Transverse colon (tissue), 4 donors: ENCODE measurements around the gene ACLY. TPM values are rescaled to one million over a fixed set of nuclear protein-coding genes. Genes with fewer than 3 reads are reported as not detected.

Experiments
- DNase-seq: peaks from one replicate; pipeline ENCODE4 v3.0.0-alpha.2; 2019
- H3K27ac ChIP-seq, 4 donors: fragments of 200-600 bp; sonication (generic); 2 replicates each; pipeline ENCODE4 v1.5.1; 2016 to 2018; ENCODE audit warnings: inconsistent platforms in 4 of 4
- H3K27me3 ChIP-seq: fragments of 200-600 bp; sonication (generic); 2 replicates; pipeline ENCODE4 v1.5.1; 2017; ENCODE audit warnings: inconsistent platforms
- H3K36me3 ChIP-seq, 4 donors: fragments of 200-600 bp; sonication (generic); 2 replicates each; pipeline ENCODE4 v1.5.1; 2017 to 2019; ENCODE audit warnings: inconsistent platforms in 4 of 4
- H3K4me1 ChIP-seq, 4 donors: fragments of 200-600 bp; sonication (generic); 2 replicates each; pipeline ENCODE4 v1.5.1; 2017 to 2020; ENCODE audit warnings: inconsistent platforms in 4 of 4
- H3K4me3 ChIP-seq, 4 donors: fragments of 200-600 bp; sonication (generic); 1 replicate in 1 of 4; 2 replicates in 3 of 4; pipeline versions ENCODE4 v1.5.1 to v1.6.1; 2017 to 2019; ENCODE audit warnings: inconsistent platforms in 4 of 4
- H3K9me3 ChIP-seq, 2 donors: fragments of 200-600 bp; sonication (generic); 2 replicates each; pipeline ENCODE4 v1.5.1; 2017 to 2019; ENCODE audit warnings: inconsistent platforms in 2 of 2
- EP300 ChIP-seq: sonication (generic); formaldehyde crosslinking; IDR thresholded peaks from one replicate; pipeline ENCODE4 v1.6.1; 2017; ENCODE audit warnings: antibody characterized with exemption, low read depth
- POLR2A ChIP-seq: fragments of 450-650 bp; IDR thresholded peaks from one replicate; pipeline ENCODE4 v1.6.1; 2016; ENCODE audit warnings: antibody characterized with exemption, mild to moderate bottlenecking, moderate library complexity
- POLR2AphosphoS5 ChIP-seq, 3 donors: sonication (generic); formaldehyde crosslinking; IDR thresholded peaks; one replicate each; pipeline ENCODE4 v1.6.1; 2016; ENCODE audit warnings: antibody characterized with exemption in 3 of 3
- WGBS, 2 donors: methylation state at CpG; one replicate each; pipeline ENCODE4 v1.1.5; 2018; ENCODE audit warnings: low coverage in 1 of 2; 5-methylcytosine and 5-hydroxymethylcytosine counted together
- in situ Hi-C, 4 donors: fragments of 200-750 bp; cut with MboI; loops; one replicate each; pipeline versions ENCODE4 v1.15.0 to v1.15.1; 2017; ENCODE audit warnings: low sequenced_read_pairs in 3 of 4, low pct_ligation_motif_present in 1 of 4, low pct_unique_long_range_greater_than_20kb in 1 of 4
- intact Hi-C: fragments of 100-400 bp; cut with DNase I; formaldehyde crosslinking; loops from one replicate; pipeline ENCODE4 v1.15.1; 2023; ENCODE audit warnings: low total_unique reads
- total RNA-seq, 4 donors: library from RNA; depleted of rRNA; stranded (reverse); fragments of >200 nt; gene quantifications; one replicate each; pipeline ENCODE4 v1.1.0, GENCODE V29; 2016
- TF ChIP-seq, protein P1 (sequence below), 5 experiments: fragments of 200-600 bp in 3 of 5; fragments of 450-650 bp in 2 of 5; sonication (generic) in 3 of 5; IDR thresholded peaks; 1 replicate in 2 of 5; 2 replicates in 3 of 5; pipeline ENCODE4 v1.5.1; 2016 to 2017; ENCODE audit warnings: antibody characterized with exemption in 5 of 5, inconsistent platforms in 3 of 5, mild to moderate bottlenecking in 2 of 5, moderate library complexity in 1 of 5

ACLY gene
- total RNA-seq: 10 to 100 TPM; 39.2 to 69.2 (median 51.9) TPM

DNA sequence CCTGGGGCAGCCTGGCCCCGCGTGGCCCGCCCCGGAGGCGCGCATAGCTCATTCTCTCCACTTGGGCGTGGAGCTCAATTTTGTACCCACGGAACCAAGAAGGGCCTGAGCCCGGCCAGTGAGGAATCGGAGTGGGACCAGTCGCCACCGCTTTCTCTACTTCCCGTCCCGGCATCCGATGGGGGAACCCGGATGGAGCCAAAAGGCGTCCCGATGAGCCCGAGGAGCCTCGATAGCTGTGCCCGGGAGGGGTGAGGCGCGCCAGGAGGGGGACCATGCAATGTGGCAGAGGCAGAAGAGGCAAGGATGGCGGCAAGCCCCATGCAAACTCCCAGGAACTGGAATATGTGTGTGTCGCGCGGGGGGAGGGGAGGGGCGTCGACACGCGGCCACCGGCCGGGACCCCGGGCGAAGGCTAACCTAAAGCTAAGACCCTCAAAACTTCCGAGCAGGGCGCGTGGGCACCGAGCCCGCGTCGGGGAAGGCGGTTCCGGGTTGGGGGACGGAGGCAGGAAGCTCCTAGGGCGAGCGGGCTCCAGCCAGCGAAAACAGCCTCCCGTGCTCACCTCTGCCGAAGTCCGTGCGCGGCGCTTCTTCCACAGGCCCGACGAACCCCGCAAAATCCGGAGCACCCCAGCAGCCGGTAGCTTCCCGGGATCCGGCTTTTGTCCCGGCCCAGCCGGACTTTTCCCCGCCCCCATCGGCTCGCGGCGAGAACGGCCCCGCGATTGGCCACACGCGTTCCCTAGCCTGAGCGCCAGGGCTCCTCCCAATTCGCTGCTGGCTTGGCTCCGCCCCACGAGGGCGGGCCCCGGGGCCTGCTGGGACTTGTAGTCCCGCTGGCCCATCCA lies at the start of gene ACLY:
ACLY (minus strand) TSS at position 638 of the 851 bp plus-strand sequence. CDS start 5,078 bp downstream, outside the sequence.
- intact Hi-C loops (no loop called here), in situ Hi-C loops (no loop called here)
- no peak for TF ChIP-seq EP300
- TF ChIP-seq POLR2AphosphoS5 (IDR thresholded peaks at IDR 0.05): peak; percentile 81 to 90 (median 88)
- peak; percentile 77 for TF ChIP-seq POLR2A
- no peaks in the 10 kb centered on the region for H3K36me3 ChIP-seq
- peak; percentile 98 for DNase-seq
- H3K4me3 ChIP-seq: peak within 1 kb of the TSS; percentile 68 to 92 (median 78)
- 1% methylated on average over 64 of the region's 80 CpGs; no CpG with 5 or more reads in 1 of the 2 donors for WGBS, 2 donors
- H3K9me3 ChIP-seq: no peaks in the 10 kb centered on the region
- H3K4me1 ChIP-seq: peaks cover 10 to 38% (median 31%) of the 10 kb centered on the region in 4 donors
- peak within 1 kb of the TSS; percentile 85 to 96 (median 93) for H3K27ac ChIP-seq
- H3K27me3 ChIP-seq: no peaks in the 10 kb centered on the region

DNA sequence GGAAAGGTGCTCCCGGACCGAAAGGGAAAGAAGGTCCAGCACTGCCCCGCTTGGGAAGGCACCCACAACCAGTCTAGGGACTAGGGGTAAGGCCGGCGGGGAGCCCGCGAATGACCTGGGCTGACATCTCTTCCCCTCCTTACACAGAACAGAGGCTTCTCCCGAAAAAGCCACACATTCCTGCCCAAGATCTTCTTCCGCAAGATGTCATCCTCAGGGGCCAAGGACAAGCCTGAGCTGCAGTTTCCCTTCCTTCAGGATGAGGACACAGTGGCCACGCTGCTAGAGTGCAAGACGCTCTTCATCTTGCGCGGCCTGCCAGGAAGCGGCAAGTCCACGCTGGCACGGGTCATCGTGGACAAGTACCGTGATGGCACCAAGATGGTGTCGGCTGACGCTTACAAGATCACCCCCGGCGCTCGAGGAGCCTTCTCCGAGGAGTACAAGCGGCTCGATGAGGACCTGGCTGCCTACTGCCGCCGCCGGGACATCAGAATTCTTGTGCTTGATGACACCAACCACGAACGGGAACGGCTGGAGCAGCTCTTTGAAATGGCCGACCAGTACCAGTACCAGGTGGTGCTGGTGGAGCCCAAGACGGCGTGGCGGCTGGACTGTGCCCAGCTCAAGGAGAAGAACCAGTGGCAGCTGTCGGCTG lies 49.3 kb upstream of the ACLY start:
- peak overlapping the region; percentile 91 to 96 (median 94) for H3K27ac ChIP-seq
- TF ChIP-seq POLR2AphosphoS5 (IDR thresholded peaks at IDR 0.05) (peak in 1 of 3 donors; percentile 4), EP300 (no peak)
- H3K4me1 ChIP-seq: peaks cover 7 to 39% (median 18%) of the 10 kb centered on the region in 4 donors
- 73 to 93% methylated on average over 3 to 37 of the region's 37 CpGs for WGBS, 2 donors
- DNase-seq: no peak
- H3K27me3 ChIP-seq: no peaks in the 10 kb centered on the region
- in situ Hi-C loops: loop anchor here (10.0 kb wide), 2 partner anchors 137 to 147 kb away; partner anchors contain the start of gene DHX58 (in 2 of the 4)
- H3K9me3 ChIP-seq: no peaks in the 10 kb centered on the region
- peak overlapping the region in 2 of 4 donors; percentile 89 to 91 for H3K4me3 ChIP-seq
- H3K36me3 ChIP-seq: peaks cover 0 to 11% (median 5%) of the 10 kb centered on the region in 4 donors
- intact Hi-C loops: loop anchor here (10.0 kb wide), 1 partner anchor 47 kb away; the partner anchor contains the start of gene DNAJC7

DNA sequence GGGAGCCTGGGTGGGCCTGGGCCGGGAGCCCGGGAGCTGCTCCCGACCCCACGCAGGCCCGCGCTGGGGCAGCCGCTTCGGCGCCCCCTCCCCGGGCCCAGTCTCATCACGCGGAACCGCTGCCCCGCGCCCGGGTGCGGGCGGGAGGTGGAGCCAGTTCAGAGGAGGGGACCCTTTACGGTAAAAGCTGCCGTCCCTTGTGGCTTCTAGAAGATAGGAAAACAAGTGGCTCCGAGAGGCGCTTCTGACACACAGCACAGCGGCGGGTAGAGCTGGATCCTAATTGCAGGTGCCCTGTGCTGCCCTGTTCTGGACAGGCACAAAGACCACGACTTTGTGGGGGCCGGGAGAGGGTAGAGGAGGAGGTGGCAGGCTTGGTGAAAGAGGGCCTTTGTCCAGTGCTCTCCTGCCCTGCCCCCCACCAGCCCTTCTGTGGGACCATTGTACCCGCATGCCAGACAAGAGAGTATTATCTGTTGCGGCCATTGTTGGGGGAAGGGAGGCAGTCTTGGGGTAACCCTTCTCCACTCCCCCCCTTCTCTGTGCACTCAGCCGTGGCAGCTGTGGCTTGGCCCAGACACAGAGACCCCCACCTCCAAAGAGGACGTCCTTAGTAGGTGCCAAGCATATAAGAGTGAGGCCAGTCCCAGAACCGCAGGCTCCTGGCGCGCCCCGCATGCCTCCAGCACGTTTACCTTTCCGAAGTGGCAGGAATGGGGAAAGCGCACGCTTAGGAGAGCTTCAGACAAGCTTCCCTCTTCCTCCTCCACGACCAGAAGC lies 48.6 kb upstream of the ACLY start:
- H3K4me1 ChIP-seq: peaks cover 7 to 35% (median 21%) of the 10 kb centered on the region in 4 donors
- 3 to 22% methylated on average over 6 to 39 of the region's 39 CpGs for WGBS, 2 donors

DNA sequence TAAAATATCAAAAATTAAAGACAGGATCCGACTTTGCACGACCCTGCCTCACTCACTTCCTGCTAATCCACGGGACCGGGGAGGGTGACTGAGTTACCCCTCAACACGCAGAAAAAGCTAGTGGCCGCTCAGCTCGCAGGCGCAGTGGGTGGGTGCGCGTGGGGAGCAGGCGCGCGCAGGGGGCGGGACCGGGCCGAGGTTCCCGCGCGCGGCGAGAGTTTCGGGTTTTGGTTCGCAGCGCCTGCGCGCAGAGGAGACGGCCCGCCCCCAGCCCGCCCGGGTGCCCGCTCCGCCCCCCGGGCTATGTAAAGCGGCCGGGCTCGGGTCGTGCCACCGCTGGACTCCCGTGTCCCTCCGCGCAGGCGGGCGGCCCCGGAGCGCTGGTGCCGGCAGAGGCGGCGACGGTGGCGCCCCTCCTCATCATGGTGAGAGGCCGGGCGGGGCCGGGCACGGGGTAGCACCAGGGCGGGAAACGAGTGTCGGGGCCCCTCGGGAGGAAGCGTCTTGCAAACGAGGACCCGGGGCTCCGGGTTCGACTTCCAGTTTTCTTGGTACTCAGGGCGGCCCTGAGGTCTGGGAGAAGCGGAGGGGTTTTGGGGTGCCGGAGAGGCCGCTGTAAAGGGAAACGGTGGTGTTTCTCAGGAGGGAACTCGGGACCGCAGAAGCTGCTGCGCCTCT lies 47.9 kb upstream of the ACLY start, which contains the start of gene CNP:
CNP (plus strand) TSS at position 333 of the 678 bp plus-strand sequence; CDS start at position 423, 90 bp downstream.
- peak; percentile 94 for DNase-seq
- Histone ChIP-seq H3K36me3 (no peaks in the 10 kb centered on the region), H3K4me3 (peak within 1 kb of the TSS; percentile 85 to 93 (median 90)), H3K27me3 (no peaks in the 10 kb centered on the region), H3K27ac (peak within 1 kb of the TSS; percentile 91 to 96 (median 94)), H3K9me3 (no peaks in the 10 kb centered on the region), H3K4me1 (peaks cover 7 to 33% (median 21%) of the 10 kb centered on the region in 4 donors)
- in situ Hi-C loops: loop anchor here (10.0 kb wide), 2 partner anchors 138 to 148 kb away; partner anchors contain the start of gene DHX58 (in 2 of the 4)
- WGBS, 2 donors: 0 to 1% methylated on average over 5 to 56 of the region's 71 CpGs
- intact Hi-C loops: loop anchor here (10.0 kb wide), 1 partner anchor 48 kb away; the partner anchor contains the start of gene DNAJC7
- TF ChIP-seq EP300 (no peak), POLR2A (peak; percentile 78), POLR2AphosphoS5 (IDR thresholded peaks at IDR 0.05) (peak; percentile 83 to 89 (median 89))

More for the DNA sequence above, 48.6 kb upstream of the ACLY start:
- Histone ChIP-seq H3K27ac (peak overlapping the region; percentile 91 to 96 (median 94)), H3K9me3 (no peaks in the 10 kb centered on the region), H3K27me3 (no peaks in the 10 kb centered on the region), H3K36me3 (peaks cover 0 to 4% (median 1%) of the 10 kb centered on the region in 4 donors), H3K4me3 (peak overlapping the region; percentile 85 to 93 (median 90))
- TF ChIP-seq POLR2A: no peak
- TF ChIP-seq POLR2AphosphoS5 (IDR thresholded peaks at IDR 0.05): no peak
- TF ChIP-seq EP300: no peak
- TF ChIP-seq, protein P1, sequence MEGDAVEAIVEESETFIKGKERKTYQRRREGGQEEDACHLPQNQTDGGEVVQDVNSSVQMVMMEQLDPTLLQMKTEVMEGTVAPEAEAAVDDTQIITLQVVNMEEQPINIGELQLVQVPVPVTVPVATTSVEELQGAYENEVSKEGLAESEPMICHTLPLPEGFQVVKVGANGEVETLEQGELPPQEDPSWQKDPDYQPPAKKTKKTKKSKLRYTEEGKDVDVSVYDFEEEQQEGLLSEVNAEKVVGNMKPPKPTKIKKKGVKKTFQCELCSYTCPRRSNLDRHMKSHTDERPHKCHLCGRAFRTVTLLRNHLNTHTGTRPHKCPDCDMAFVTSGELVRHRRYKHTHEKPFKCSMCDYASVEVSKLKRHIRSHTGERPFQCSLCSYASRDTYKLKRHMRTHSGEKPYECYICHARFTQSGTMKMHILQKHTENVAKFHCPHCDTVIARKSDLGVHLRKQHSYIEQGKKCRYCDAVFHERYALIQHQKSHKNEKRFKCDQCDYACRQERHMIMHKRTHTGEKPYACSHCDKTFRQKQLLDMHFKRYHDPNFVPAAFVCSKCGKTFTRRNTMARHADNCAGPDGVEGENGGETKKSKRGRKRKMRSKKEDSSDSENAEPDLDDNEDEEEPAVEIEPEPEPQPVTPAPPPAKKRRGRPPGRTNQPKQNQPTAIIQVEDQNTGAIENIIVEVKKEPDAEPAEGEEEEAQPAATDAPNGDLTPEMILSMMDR (IDR thresholded peaks at IDR 0.05): no peak
- in situ Hi-C loops: loop anchor here (10.0 kb wide), 2 partner anchors 137 to 147 kb away; partner anchors contain the start of gene DHX58 (in 2 of the 4)
- peak; percentile 33 for DNase-seq
- intact Hi-C loops: loop anchor here (10.0 kb wide), 1 partner anchor 47 kb away; the partner anchor contains the start of gene DNAJC7
